ENCODE measurements around the gene AGAP1. TPM values are rescaled to one million over a fixed set of nuclear protein-coding genes. Genes with fewer than 3 reads are reported as not detected.

Gene AGAP1
- total RNA-seq, 4 donors from 2014 or later = 7.2 to 19.6 (median 15.2) TPM

- no peak for DNase-seq
- 72 to 76% methylated on average over 9 of the region's 9 CpGs for WGBS, 2 donors
- Histone ChIP-seq H3K9me3 (no peaks in the 10 kb centered on the region), H3K27me3 (no peaks in the 10 kb centered on the region), H3K4me3 (no peak overlapping the region), H3K36me3 (no peaks in the 10 kb centered on the region), H3K4me1 (peaks cover 4 to 18% (median 12%) of the 10 kb centered on the region in 3 donors), H3K27ac (peak overlapping the region in 1 of 4 donors; percentile 9)
- intact Hi-C loops (cut with DNase I) = no loop called here
- TF ChIP-seq CTCF (IDR thresholded peaks at IDR 0.05) (no peak), POLR2A (IDR thresholded peaks at IDR 0.05) (no peak)
These were observed 160.4 kb downstream of the AGAP1 start for GRCh38 chr2:235654103-235654813.

- intact Hi-C loops (cut with DNase I) = no loop called here
- no peaks in the 10 kb centered on the region for H3K36me3 ChIP-seq
- H3K4me1 ChIP-seq = peaks cover 4 to 38% (median 18%) of the 10 kb centered on the region in 3 donors
- 18 to 20% methylated on average over 16 to 19 of the region's 20 CpGs for whole genome bisulfite sequencing, 2 donors
- no peaks in the 10 kb centered on the region for H3K27me3 ChIP-seq
- no peaks in the 10 kb centered on the region for H3K9me3 ChIP-seq
- H3K27ac ChIP-seq = peak overlapping the region in 2 of 4 donors; percentile 41 to 42
- no peak for TF ChIP-seq CTCF (IDR thresholded peaks at IDR 0.05)
- TF ChIP-seq POLR2A (IDR thresholded peaks at IDR 0.05) = no peak
- no peak overlapping the region for H3K4me3 ChIP-seq
- no peak for DNase-seq
These were observed 164.7 kb downstream of the AGAP1 start for GRCh38 chr2:235658351-235659174.

- Histone ChIP-seq H3K4me1 (peaks cover 4 to 38% (median 18%) of the 10 kb centered on the region in 3 donors), H3K9me3 (no peaks in the 10 kb centered on the region), H3K36me3 (no peaks in the 10 kb centered on the region), H3K27me3 (no peaks in the 10 kb centered on the region), H3K4me3 (no peak overlapping the region), H3K27ac (peak overlapping the region in 2 of 4 donors; percentile 18 to 58)
- TF ChIP-seq CTCF (IDR thresholded peaks at IDR 0.05) (no peak), POLR2A (IDR thresholded peaks at IDR 0.05) (no peak)
- intact Hi-C loops (cut with DNase I) = no loop called here
- no peak for DNase-seq
- WGBS, 2 donors = 60 to 85% methylated on average over 4 to 5 of the region's 7 CpGs
These were observed 166.0 kb downstream of the AGAP1 start for GRCh38 chr2:235659767-235660322.

GRCh38 chr2:235660484-235661082 is 166.7 kb downstream of the AGAP1 start:
- H3K9me3 ChIP-seq = no peaks in the 10 kb centered on the region
- TF ChIP-seq POLR2A (IDR thresholded peaks at IDR 0.05) = no peak
- TF ChIP-seq CTCF (IDR thresholded peaks at IDR 0.05) = no peak
- no peaks in the 10 kb centered on the region for H3K27me3 ChIP-seq
- no peak for DNase-seq
- H3K36me3 ChIP-seq = no peaks in the 10 kb centered on the region
- H3K4me1 ChIP-seq = peaks cover 5 to 45% (median 26%) of the 10 kb centered on the region in 3 donors
- no peak overlapping the region for H3K4me3 ChIP-seq
- WGBS, 2 donors = 87% methylated on average over 6 to 9 of the region's 9 CpGs
- H3K27ac ChIP-seq = peak overlapping the region in 1 of 4 donors; percentile 58
- intact Hi-C loops (cut with DNase I) = no loop called here
